Activated B cell treated with CpG ODN at 0.5 μM for 24 hours (primary cell): ENCODE measurements around the gene EEF1AKMT2. TPM values are rescaled to one million over a fixed set of nuclear protein-coding genes. Genes with fewer than 3 reads are reported as not detected.

Source experiments
- ATAC-seq: fragments of 200-7000 bp; cut with Tn5 transposase; one replicate; pipeline ENCODE4 v1.10.0; 2021; ENCODE audit warnings: low read depth, mild to moderate bottlenecking, moderate library complexity
- CTCF ChIA-PET: fragments of 350-600 bp; sonication (Branson Sonifier 250); formaldehyde crosslinking; loops from one replicate; lab custom pipeline; 2021; ENCODE audit warnings: antibody characterized with exemption; lab: Charles Lee
- POLR2A ChIA-PET: fragments of 350-600 bp; sonication (Branson Sonifier 250); formaldehyde crosslinking; loops from one replicate; lab custom pipeline; 2021; ENCODE audit warnings: antibody characterized with exemption; lab: Charles Lee
- DNase-seq: peaks from one replicate; pipeline ENCODE4 v3.0.0; 2022
- H3K27ac Mint-ChIP-seq: one replicate; pipeline ENCODE4 v1.8.0; 2020; ENCODE audit warnings: mixed read lengths
- H3K27me3 Mint-ChIP-seq: one replicate; pipeline ENCODE4 v1.8.0; 2021; ENCODE audit warnings: mixed read lengths
- H3K36me3 Mint-ChIP-seq: one replicate; pipeline ENCODE4 v1.8.0; 2021; ENCODE audit warnings: low read depth, mixed read lengths
- H3K4me1 Mint-ChIP-seq: one replicate; pipeline ENCODE4 v1.8.0; 2021; ENCODE audit warnings: mixed read lengths
- H3K4me3 Mint-ChIP-seq: one replicate; pipeline ENCODE4 v1.8.0; 2020; ENCODE audit warnings: mild to moderate bottlenecking, mixed read lengths
- H3K9me3 Mint-ChIP-seq: one replicate; pipeline ENCODE4 v1.8.0; 2020; ENCODE audit warnings: mixed read lengths
- CTCF ChIP-seq: fragments of 200-600 bp; IDR thresholded peaks from one replicate; pipeline ENCODE4 v1.8.0; 2022; ENCODE audit warnings: antibody characterized with exemption, mild to moderate bottlenecking
- intact Hi-C: fragments of 100-400 bp; cut with micrococcal nuclease; formaldehyde crosslinking; loops from one replicate; pipeline ENCODE4 v1.15.1; 2024
- total RNA-seq: library from RNA; stranded (reverse); gene quantifications from 2 replicates; pipeline ENCODE4 v1.2.3, GENCODE V29; 2022

EEF1AKMT2 gene
- total RNA-seq, 1 donor from 2014 or later, result 16.5 TPM

GRCh38 chr10:124742413-124743190 is 49.1 kb downstream of the EEF1AKMT2 start:
- DNase-seq, result no peak

GRCh38 chr10:124741922-124742412 is 49.7 kb downstream of the EEF1AKMT2 start:
- POLR2A ChIA-PET, result interaction anchor here (0.6 to 5.2 kb wide), 37 partner anchors 11 to 281 kb away, joined by 3 to 312 read pairs (median 9); partner anchors contain the start of genes ABRAXAS2 and LHPP
- DNase-seq (no peak), ATAC-seq (no peak)
- peaks cover 16% of the 10 kb centered on the region for H3K36me3 Mint-ChIP-seq
- TF ChIP-seq CTCF, result no peak
- H3K27ac Mint-ChIP-seq, result peak overlapping the region; percentile 97
- intact Hi-C loops, result loop anchor here (1.0 to 2.0 kb wide), 14 partner anchors 9 to 323 kb away; no protein-coding TSS in a partner anchor
- peak overlapping the region; percentile 97 for H3K4me3 Mint-ChIP-seq
- peaks cover 69% of the 10 kb centered on the region for H3K4me1 Mint-ChIP-seq
- CTCF ChIA-PET, result interaction anchor here (0.6 to 4.9 kb wide), 46 partner anchors 13 to 747 kb away, joined by 3 to 178 read pairs (median 10); no protein-coding TSS in a partner anchor
- H3K27me3 Mint-ChIP-seq, result no peaks in the 10 kb centered on the region
- no peaks in the 10 kb centered on the region for H3K9me3 Mint-ChIP-seq

More at GRCh38 chr10:124742413-124743190, 49.1 kb downstream of the EEF1AKMT2 start:
- Mint-ChIP-seq H3K36me3 (peaks cover 16% of the 10 kb centered on the region), H3K4me1 (peaks cover 63% of the 10 kb centered on the region), H3K27ac (peak overlapping the region; percentile 97), H3K9me3 (no peaks in the 10 kb centered on the region), H3K4me3 (peak overlapping the region; percentile 97), H3K27me3 (no peaks in the 10 kb centered on the region)
- no peak for ATAC-seq
- POLR2A ChIA-PET, result interaction anchor here (0.6 to 5.2 kb wide), 26 partner anchors 11 to 281 kb away, joined by 3 to 312 read pairs (median 13); partner anchors contain the start of genes ABRAXAS2, EEF1AKMT2 and LHPP
- TF ChIP-seq CTCF, result no peak
- CTCF ChIA-PET, result interaction anchor here (0.9 to 4.9 kb wide), 26 partner anchors 14 to 218 kb away, joined by 3 to 178 read pairs (median 19); no protein-coding TSS in a partner anchor
- intact Hi-C loops, result loop anchor here (2.0 kb wide), 1 partner anchor 322 kb away; no protein-coding TSS in a partner anchor

- intact Hi-C loops, result loop anchor here (1.0 to 2.0 kb wide), 13 partner anchors 8 to 211 kb away; no protein-coding TSS in a partner anchor
- ATAC-seq (peak; percentile 54), DNase-seq (peak; percentile 67)
- H3K9me3 Mint-ChIP-seq, result no peaks in the 10 kb centered on the region
- no peaks in the 10 kb centered on the region for H3K27me3 Mint-ChIP-seq
- H3K4me1 Mint-ChIP-seq, result peaks cover 75% of the 10 kb centered on the region
- ChIA-PET POLR2A (interaction anchor here (0.6 to 5.2 kb wide), 35 partner anchors 10 to 280 kb away, joined by 3 to 312 read pairs (median 9); partner anchors contain the start of genes ABRAXAS2 and LHPP), CTCF (interaction anchor here (0.6 to 4.9 kb wide), 47 partner anchors 13 to 747 kb away, joined by 3 to 178 read pairs (median 9); no protein-coding TSS in a partner anchor)
- peak overlapping the region; percentile 97 for H3K4me3 Mint-ChIP-seq
- peak; percentile 41 for TF ChIP-seq CTCF
- peak overlapping the region; percentile 97 for H3K27ac Mint-ChIP-seq
- H3K36me3 Mint-ChIP-seq, result peaks cover 20% of the 10 kb centered on the region
These were observed 50.3 kb downstream of the EEF1AKMT2 start for GRCh38 chr10:124741281-124741921.

GRCh38 chr10:124740369-124741280 is 51.1 kb downstream of the EEF1AKMT2 start:
- Mint-ChIP-seq H3K9me3 (no peaks in the 10 kb centered on the region), H3K27ac (peak overlapping the region; percentile 97), H3K4me1 (peaks cover 82% of the 10 kb centered on the region), H3K27me3 (no peaks in the 10 kb centered on the region), H3K36me3 (peaks cover 25% of the 10 kb centered on the region), H3K4me3 (peak overlapping the region; percentile 97)
- ChIA-PET CTCF (interaction anchor here (0.7 to 4.9 kb wide), 44 partner anchors 12 to 746 kb away, joined by 3 to 178 read pairs (median 10); no protein-coding TSS in a partner anchor), POLR2A (interaction anchor here (0.7 to 5.2 kb wide), 36 partner anchors 9 to 279 kb away, joined by 3 to 312 read pairs (median 9); partner anchors contain the start of gene LHPP)
- DNase-seq (no peak), ATAC-seq (peak; percentile 40)
- no peak for TF ChIP-seq CTCF
- intact Hi-C loops, result loop anchor here (1.0 to 2.0 kb wide), 13 partner anchors 7 to 210 kb away; no protein-coding TSS in a partner anchor
